Pancreas (tissue), 10 donors: ENCODE data around the gene COL4A3. TPM values are rescaled to one million over a fixed set of nuclear protein-coding genes. Genes with fewer than 3 reads are reported as not detected.

Source experiments
- ATAC-seq, 4 donors: fragments of 200-7000 bp; cut with Tn5 transposase; one replicate each; pipeline versions ENCODE4 v1.8.0 to v1.9.1; 2020; ENCODE audit warnings: mild to moderate bottlenecking in 4 of 4, moderate library complexity in 4 of 4
- DNase-seq, 6 donors: peaks; one replicate each; pipeline ENCODE4 v3.0.0-alpha.2; 2020
- FAIRE-seq: peaks from 2 replicates; lab custom pipeline; 2012; peaks lifted over from hg19 to GRCh38; lab: Jason Lieb, UNC
- H3K27ac ChIP-seq, 4 donors: fragments of 200-600 bp; sonication (generic); 1 replicate in 3 of 4; 2 replicates in 1 of 4; pipeline versions ENCODE4 v1.5.0 to v1.8.0; 2020
- H3K27me3 ChIP-seq, 4 donors: fragments of 200-600 bp; one replicate each; pipeline ENCODE4 v1.8.0; 2021
- H3K36me3 ChIP-seq, 3 donors: fragments of 200-600 bp; sonication (generic) in 1 of 3; one replicate each; pipeline versions ENCODE4 v1.5.0 to v1.8.0; 2020 to 2021
- H3K4me1 ChIP-seq, 3 donors: fragments of 200-600 bp; one replicate each; pipeline ENCODE4 v1.8.0; 2021
- H3K4me3 ChIP-seq, 4 donors: fragments of 200-600 bp; sonication (generic) in 2 of 4; one replicate each; pipeline versions ENCODE4 v1.5.0 to v1.8.0; 2020 to 2021
- H3K9me3 ChIP-seq, 4 donors: fragments of 200-600 bp; one replicate each; pipeline ENCODE4 v1.8.0; 2021
- CTCF ChIP-seq, 4 donors: fragments of 200-600 bp; sonication (generic) in 3 of 4; IDR thresholded peaks; one replicate each; pipeline versions ENCODE4 v1.5.0 to v1.8.0; 2021; ENCODE audit warnings: antibody characterized with exemption in 4 of 4
- WGBS, 2 donors: extraction: QIAGEN DNeasy Blood & Tissue Kit; methylation state at CpG; one replicate each; pipeline ENCODE4 v1.1.7; 2013; 5-methylcytosine and 5-hydroxymethylcytosine counted together
- intact Hi-C, 3 donors: fragments of 100-400 bp; cut with DNase I; formaldehyde crosslinking; loops; one replicate each; pipeline versions ENCODE4 v1.11.1 to v1.14.2; 2022
- polyA plus RNA-seq, 2 donors: library from polyadenylated mRNA; stranded (reverse); fragments of 200-250 nt; gene quantifications; one replicate each; pipeline ENCODE4 v1.2.3, GENCODE V29; 2013
- total RNA-seq, 6 donors: library from RNA; stranded (reverse); fragmentation: NEBNext Ultra II Directional in 4 of 6; extraction: Animal tissue kit (Norgen Biotek cat#: 25700) in 4 of 6; gene quantifications; one replicate each; pipeline versions ENCODE4 v1.2.1 to v1.2.4, GENCODE V29; 2021 to 2023
- donor health status: healthy with polysubstance abuse.
- donor health status: DM: no; HTN: no; CAD: no; lungs with moderate emphysema.
- donor health status: DM: no; HTN: no; CAD: no.
- donor health status: control.
- donor health status: control.
- donor health status: Bipolar disorder and iron deficiency.
- donor health status: DM: yes; HTN: yes; CAD: no.
- donor health status: DM: no; HTN: no; CAD: no.
- donor health status: DM: no; HTN: no; CAD: no.
- donor health status: DM: yes; HTN: yes; CAD: no.

The COL4A3 gene
- total and polyA plus RNA-seq, 8 donors, result 0.38 to 4.9 (median 3.2) TPM

- DNase-seq (no peak), FAIRE-seq (no peak), ATAC-seq (no peak)
- 88 to 95% methylated on average over 1 of the region's 1 CpG for WGBS, 2 donors
- no peaks in the 10 kb centered on the region for H3K36me3 ChIP-seq
- H3K27me3 ChIP-seq, result no peaks in the 10 kb centered on the region
- H3K4me1 ChIP-seq, result no peaks in the 10 kb centered on the region
- no peak for TF ChIP-seq CTCF (IDR thresholded peaks at IDR 0.05)
- no peaks in the 10 kb centered on the region for H3K9me3 ChIP-seq
- H3K4me3 ChIP-seq, result no peak overlapping the region
- no peak overlapping the region for H3K27ac ChIP-seq
- intact Hi-C loops, result no loop called here
Measured at GRCh38 chr2:227313310-227313709, 148.9 kb downstream of the COL4A3 start.

- no peaks in the 10 kb centered on the region for H3K27me3 ChIP-seq
- no peaks in the 10 kb centered on the region for H3K36me3 ChIP-seq
- intact Hi-C loops, result no loop called here
- no peaks in the 10 kb centered on the region for H3K9me3 ChIP-seq
- H3K27ac ChIP-seq, result no peak overlapping the region
- TF ChIP-seq CTCF (IDR thresholded peaks at IDR 0.05), result no peak
- FAIRE-seq (no peak), ATAC-seq (no peak), DNase-seq (no peak)
- no peaks in the 10 kb centered on the region for H3K4me1 ChIP-seq
- no peak overlapping the region for H3K4me3 ChIP-seq
- 90 to 96% methylated on average over 2 of the region's 2 CpGs for WGBS, 2 donors
Measured at GRCh38 chr2:227317834-227318233, 153.4 kb downstream of the COL4A3 start.

DNA sequence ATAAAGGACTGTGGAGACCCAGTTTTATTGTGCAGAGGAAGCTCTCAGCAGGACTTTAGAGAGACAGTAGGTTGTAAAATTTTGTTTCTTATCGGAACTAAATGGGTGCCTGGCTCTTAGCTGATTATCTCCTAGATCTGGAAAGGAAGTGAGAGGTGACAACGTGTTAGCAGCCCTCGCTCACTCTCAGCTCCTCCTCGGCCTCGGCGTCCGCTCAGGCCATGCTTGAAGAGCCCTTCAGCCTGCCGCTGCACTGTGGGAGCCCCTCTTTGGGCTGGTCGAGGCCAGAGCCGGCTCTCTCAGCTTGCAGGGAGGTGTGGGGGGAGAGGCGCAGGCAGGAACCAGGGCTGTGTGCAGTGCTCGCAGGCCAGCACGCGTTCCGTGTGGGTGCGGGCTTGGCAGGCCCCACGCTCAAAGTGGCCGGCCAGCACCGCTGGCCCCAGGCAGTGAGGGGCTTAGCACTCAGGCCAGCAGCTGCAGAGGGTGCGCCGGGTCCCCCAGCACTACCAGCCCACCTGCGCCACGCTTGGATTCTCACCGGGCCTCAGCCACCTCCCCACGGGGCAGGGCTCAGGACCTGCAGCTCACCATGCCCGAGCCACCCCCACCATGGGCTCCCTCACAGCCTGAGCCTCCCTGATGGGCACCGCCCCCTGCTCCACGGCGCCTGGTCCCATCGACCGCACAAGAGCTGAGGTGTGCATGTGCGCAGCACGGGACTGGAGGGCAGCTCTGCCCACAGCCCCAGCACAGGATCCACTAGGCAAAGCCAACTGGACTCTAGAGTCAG lies 156.1 kb downstream of the COL4A3 start:
- WGBS, 2 donors, result 88 to 93% methylated on average over 21 to 33 of the region's 33 CpGs
- DNase-seq, result peak in 1 of 6 donors; percentile 56

DNA sequence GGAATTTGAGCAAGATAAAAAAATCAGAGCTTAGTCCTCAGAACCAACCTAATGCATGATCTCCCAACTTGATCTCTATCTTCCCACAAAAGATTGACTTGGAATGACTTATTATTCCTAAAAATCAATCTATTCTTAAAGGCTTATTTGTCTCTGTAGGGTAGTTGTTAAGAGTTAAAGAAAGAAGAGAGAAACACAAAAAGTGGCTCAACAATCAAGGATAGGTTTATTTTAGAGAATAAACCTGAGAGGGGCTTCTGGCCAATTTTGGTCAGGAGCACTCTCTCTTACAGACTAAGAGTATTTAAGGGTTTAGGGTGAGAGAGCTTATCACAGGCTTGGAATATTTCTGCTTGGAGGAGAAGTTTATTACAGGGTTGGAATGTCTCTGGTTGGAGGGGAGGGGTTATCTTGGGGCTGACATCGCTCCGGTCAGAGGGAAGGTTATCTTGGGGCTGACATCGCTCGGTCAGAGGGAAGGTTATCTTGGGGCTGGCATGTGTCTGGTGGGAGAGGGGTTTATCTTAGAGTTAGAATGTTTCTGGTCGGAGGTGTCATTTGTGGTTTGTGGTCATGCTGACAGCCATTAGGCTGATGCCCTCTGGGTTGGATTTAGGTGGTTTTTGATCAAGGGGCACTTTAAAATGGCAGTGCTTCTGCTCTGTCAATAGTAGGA lies 158.2 kb downstream of the COL4A3 start:
- intact Hi-C loops, result no loop called here
- no peak overlapping the region for H3K27ac ChIP-seq
- H3K9me3 ChIP-seq, result no peaks in the 10 kb centered on the region

More for the DNA sequence above, 156.1 kb downstream of the COL4A3 start:
- Histone ChIP-seq H3K4me3 (no peak overlapping the region), H3K27ac (no peak overlapping the region), H3K9me3 (no peaks in the 10 kb centered on the region), H3K27me3 (no peaks in the 10 kb centered on the region), H3K36me3 (no peaks in the 10 kb centered on the region), H3K4me1 (peaks cover 0 to 4% (median 0%) of the 10 kb centered on the region in 3 donors)
- intact Hi-C loops, result no loop called here
- FAIRE-seq (no peak), ATAC-seq (no peak)
- no peak for TF ChIP-seq CTCF (IDR thresholded peaks at IDR 0.05)

More for the DNA sequence above, 158.2 kb downstream of the COL4A3 start:
- no peaks in the 10 kb centered on the region for H3K36me3 ChIP-seq
- DNase-seq (no peak), FAIRE-seq (no peak), ATAC-seq (no peak)
- WGBS, 2 donors, result 92 to 96% methylated on average over 5 of the region's 5 CpGs
- H3K27me3 ChIP-seq, result no peaks in the 10 kb centered on the region
- no peak overlapping the region for H3K4me3 ChIP-seq
- TF ChIP-seq CTCF (IDR thresholded peaks at IDR 0.05), result no peak
- peaks cover 0 to 15% (median 12%) of the 10 kb centered on the region in 3 donors for H3K4me1 ChIP-seq
